Subcutaneous adipose tissue (tissue), 4 donors: ENCODE data around the gene DACH2. TPM values are rescaled to one million over a fixed set of nuclear protein-coding genes. Genes with fewer than 3 reads are reported as not detected.

Source experiments
- CTCF ChIP-seq: fragments of 450-650 bp; IDR thresholded peaks from one replicate; pipeline ENCODE4 v1.5.1; 2016; ENCODE audit warnings: low read depth, mild to moderate bottlenecking, control low read depth, antibody characterized with exemption, moderate library complexity
- total RNA-seq, 4 donors: library from RNA; depleted of rRNA; stranded (reverse); fragments of >200 nt; gene quantifications; one replicate each; pipeline ENCODE4 v1.1.0, GENCODE V29; 2016

Gene DACH2
- total RNA-seq, result under 1 TPM in 1 of 4 donors, not detected in 3; 0.49 TPM

- TF ChIP-seq CTCF, result no peak
Observed at GRCh38 chrX:86148024-86148511, at the start of gene DACH2. TSS of gene DACH2 (plus strand) at chrX:86148451.

GRCh38 chrX:86102341-86102740, 45.9 kb upstream of the DACH2 start:
- TF ChIP-seq CTCF, result no peak

- TF ChIP-seq CTCF, result no peak
Observed at GRCh38 chrX:86103061-86103460, 45.2 kb upstream of the DACH2 start.

- no peak for TF ChIP-seq CTCF
Observed at GRCh38 chrX:86104526-86104925, 43.7 kb upstream of the DACH2 start.

- TF ChIP-seq CTCF, result no peak
Observed at GRCh38 chrX:86121916-86122315, 26.3 kb upstream of the DACH2 start.

- TF ChIP-seq CTCF, result no peak
Observed at GRCh38 chrX:86133761-86134160, 14.5 kb upstream of the DACH2 start.

- no peak for TF ChIP-seq CTCF
Observed at GRCh38 chrX:86137071-86137470, 11.2 kb upstream of the DACH2 start.
